NCI-H2227 treated with DMSO at 0.1 percent for 48 hours (cell line): ENCODE measurements around the gene NRF1.
"Not testable (repeated sequence)": the region's sequence is repeated elsewhere in the genome, so short reads cannot be mapped to it uniquely, and the experiment has no call there.

Source experiments
- DNase-seq: peaks from one replicate; lab custom pipeline; 2025; lab: John Stamatoyannopoulos, UW

The NRF1 gene

GRCh38 chr7:129649128-129649690, 37.7 kb downstream of the NRF1 start:
- DNase-seq, result no peak

DNA sequence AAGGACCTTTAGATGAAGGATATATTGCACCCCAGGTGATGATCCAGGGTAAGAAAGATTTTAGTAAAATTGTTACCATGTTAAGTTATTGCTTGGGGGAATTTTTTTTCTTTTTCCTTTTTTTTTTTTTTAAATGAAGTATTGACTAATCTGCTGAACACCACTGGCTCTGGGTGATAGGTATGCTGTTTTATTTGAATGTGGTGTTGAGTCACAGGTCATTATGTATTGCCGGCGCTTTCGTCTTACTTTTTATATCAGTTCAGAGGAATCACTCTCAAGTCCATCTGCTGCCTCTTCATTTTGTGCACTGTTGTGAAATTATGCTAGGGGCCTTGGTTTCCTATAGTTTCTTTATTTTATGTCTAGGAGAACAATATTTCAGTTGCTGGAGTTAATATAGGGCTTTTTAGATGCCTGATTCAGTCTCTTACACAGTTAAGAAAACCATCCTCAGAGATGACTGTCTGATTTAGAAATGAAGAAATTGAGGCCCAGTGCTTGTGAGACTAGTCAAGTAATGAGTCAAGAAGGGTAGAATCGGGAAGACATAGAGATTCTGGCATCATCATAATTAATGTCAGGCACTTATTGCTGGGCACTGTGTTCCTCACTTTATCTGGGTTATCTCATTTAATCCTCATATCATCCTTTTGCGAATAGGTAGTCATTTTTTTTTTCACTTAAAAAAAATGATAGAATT, 38.7 kb downstream of the NRF1 start:
- no peak for DNase-seq

DNA sequence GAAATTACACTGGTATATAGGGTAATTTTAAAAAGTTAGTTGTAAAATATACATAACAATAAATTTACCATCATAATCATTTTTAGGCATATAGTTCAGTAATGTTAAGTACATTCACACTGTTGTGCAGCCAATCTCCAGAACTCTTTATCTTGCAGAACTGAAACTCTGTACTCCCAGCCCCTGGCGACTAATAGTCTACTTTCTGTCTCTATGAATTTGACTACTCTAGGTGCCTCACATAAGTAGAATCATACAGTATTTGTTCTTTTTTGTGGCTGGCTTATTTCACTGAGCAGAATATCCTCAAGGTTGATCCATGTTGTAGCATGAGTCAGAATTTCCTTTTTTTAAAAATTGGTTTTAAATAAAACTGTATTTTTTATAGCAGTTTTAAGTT, 41.4 kb downstream of the NRF1 start:
- DNase-seq, result no peak

DNA sequence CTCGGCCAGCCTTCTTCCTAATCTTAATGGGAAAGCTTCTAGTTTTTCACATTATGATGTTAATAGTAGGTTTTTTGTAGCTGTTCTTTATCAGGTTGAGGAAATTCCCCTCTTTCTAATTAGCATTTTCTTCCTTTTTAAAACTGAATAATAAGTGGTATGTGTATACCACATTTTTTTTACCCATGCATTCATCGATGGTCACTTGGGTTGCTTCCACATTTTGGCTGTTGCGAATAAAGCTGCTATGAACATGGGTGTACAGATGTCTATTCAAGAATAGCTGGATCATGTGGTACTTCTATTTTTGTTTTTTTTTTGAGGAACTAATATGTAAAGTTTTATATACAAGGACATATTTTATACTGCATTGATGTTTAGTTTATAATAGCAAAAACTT, 44.3 kb downstream of the NRF1 start:
- no peak for DNase-seq

DNA sequence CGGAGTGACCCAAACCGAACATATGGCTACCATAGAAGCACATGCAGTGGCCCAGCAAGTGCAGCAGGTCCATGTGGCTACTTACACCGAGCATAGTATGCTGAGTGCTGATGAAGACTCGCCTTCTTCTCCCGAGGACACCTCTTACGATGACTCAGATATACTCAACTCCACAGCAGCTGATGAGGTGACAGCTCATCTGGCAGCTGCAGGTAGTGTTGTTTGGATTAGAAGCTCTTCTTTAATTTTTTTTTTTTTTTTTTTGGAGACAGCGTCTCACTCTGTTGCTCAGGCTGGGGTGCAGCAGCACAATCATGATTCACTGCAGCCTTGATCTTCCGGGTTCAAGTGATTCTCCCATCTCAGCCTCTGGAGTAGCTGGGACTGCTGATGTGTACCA, 45.8 kb downstream of the NRF1 start:
- no peak for DNase-seq

- DNase-seq, result not testable (repeated sequence)
These were observed 48.4 kb downstream of the NRF1 start for GRCh38 chr7:129659907-129660306.

DNA sequence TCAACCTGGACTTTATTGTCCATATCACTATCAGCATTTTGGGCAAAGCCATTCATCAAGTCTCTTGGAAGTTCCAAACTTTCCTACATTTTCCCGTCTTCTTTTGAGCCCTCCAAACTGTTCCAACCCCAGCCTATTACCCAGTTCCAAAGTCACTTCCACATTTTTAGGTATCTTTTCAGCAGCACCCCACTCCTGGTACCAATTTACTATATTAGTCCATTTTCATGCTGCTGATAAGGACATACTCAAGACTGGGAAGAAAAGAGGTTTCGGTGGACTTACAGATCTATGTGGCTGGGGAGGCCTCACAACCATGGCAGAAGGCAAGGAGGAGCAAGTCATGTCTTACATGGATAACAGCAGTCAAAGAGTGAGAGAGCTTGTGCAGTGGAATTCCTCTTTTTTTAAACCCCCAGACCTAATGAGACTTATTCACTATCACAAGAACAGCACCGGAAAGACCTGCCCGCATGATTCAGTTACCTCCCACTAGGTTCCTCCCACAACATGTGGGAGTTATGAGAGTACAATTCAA, 50.2 kb downstream of the NRF1 start:
- DNase-seq, result no peak

GRCh38 chr7:129663240-129663639, 51.7 kb downstream of the NRF1 start:
- not testable (repeated sequence) for DNase-seq

DNA sequence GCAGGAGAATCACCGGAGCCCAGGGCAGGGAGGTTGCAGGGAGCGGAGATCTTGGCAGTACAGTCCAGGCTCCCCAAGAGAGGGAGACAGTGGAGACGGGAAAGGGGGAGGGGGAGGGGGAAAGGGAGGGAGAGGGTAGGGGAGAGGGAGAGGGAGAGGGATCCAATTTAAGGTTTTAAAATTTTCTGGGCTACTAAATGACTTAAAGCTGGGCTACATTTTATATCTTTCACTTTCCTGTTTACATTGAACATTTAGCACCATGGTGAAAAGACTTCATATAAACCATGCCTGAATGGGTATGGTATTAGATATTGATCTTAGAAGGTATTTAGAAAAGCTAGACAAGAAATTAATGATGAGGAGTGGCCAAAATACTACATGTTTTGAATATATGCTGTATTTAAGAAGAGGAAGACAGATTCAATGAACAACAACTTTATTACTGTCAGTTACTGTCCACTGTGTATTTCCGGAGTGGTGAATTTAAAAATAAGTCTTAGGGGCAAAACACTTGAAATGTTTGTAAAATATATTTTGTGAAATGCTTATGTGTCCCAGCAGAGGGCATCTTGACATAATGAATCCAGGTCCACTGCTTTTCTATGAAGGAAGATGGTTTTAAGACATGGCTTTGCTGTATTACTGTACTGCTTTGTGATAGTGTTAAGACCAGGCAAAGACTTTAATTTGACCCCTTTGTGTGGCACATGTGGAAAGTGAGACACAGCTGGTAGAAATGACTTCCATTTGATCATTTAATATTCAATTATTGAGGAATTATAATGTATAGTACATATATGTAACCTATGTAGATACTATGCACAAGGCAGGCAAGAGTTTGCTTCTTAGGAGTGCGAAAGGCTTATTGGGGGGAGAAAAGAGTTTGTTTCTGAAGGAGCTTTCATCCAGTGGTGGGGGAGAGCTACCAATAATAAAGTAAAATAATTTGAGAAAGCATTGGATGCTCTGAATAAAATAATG, 52.8 kb downstream of the NRF1 start:
- peak; percentile 64 for DNase-seq

DNA sequence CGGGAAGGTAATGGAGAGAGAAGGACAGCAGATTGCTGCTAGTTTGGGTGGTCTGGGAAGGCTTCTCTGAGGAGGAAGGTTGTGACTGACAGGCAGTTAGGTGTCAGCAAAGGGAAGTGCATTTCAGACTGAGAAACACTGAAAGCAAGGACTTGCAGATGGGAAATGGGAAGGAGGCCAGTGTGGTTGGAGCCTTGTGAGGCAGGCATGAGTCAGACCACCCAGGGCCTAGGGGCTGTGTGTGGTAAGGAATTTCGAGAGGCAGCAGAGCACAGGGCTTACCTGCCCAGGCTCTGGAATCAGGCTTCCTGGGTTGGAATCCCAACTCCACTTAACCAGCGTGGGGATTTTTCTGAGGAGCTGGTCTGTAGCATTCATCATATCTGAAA, 53.5 kb downstream of the NRF1 start:
- no peak for DNase-seq

DNA sequence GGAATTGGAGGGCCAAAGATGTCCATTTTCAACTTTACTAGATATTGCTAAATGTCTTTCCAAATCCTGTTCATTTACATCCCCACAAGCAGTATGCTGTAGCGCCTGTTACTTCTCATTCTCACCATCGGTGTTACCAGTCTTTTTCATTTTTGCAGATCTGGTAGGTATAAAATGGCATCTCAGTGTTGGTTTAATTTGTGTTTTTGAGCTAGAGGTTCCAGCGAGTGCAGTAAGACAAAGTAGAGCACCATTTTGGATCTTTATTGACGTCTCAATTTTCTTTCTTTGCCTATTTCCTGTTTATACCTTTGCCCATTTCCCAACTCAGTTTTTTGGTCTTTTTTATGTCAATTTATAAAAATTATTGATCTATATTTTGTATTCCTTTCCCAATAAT, 55.6 kb downstream of the NRF1 start:
- no peak for DNase-seq

GRCh38 chr7:129667551-129667950, 56.0 kb downstream of the NRF1 start:
- DNase-seq, result no peak

- DNase-seq, result no peak
These were observed 58.4 kb downstream of the NRF1 start for GRCh38 chr7:129669901-129670300.

- DNase-seq, result no peak
These were observed 59.1 kb downstream of the NRF1 start for GRCh38 chr7:129670656-129671055.

DNA sequence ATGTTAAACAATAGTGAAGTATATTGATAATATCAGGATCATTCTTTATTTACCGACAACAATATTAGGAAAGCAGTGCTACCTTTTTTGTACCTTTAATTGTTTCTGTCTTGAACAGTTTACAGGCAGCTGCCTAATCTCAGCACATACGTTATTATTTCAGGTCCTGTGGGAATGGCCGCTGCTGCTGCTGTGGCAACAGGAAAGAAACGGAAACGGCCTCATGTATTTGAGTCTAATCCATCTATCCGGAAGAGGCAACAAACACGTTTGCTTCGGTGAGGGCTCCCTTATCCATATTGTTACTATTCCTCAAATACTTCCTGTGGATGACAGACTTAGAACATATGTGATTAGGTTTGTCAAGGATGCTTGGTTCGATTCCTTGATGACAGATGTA, 59.7 kb downstream of the NRF1 start:
- DNase-seq, result peak; percentile 22

DNA sequence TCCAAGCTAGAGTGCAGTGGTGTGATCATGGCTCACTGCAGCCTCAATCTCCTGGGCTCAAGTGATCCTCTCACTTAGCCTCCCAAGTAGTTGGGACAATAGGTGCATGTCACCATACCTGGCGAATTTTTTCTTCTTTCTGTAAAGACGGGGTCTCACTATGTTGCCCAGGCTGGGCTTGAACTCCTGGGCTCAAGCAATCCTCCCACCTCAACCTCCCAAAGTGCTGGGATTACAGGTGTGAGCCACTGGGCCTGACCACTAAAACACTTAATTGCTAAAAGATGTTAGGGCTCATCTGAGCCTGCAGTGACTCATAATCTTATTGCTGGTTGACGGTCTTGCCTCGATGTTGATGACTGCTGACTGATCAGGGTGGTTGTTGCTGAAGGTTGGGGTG, 63.0 kb downstream of the NRF1 start:
- not testable (repeated sequence) for DNase-seq

DNA sequence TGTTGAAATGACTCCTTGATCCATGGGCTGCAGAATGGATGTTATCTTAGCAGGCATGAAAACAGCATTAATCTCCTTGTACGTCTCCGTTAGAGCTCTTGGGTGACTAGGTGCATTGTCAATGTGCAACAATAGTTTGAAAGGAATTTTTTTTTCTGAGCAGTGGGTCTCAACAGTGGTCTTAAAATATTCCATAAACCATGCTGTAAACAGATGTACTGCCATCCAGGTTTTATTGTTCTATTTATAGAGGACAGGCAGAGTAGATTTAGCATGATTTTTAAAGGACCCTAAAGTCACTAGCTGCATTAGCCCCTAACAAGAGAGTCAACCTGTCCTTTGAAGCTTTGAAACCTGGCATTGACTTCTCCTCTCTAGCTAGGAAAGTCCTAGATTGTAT, 64.0 kb downstream of the NRF1 start:
- no peak for DNase-seq

- DNase-seq, result no peak
These were observed 64.7 kb downstream of the NRF1 start for GRCh38 chr7:129676017-129676897.

- DNase-seq, result no peak
These were observed 66.3 kb downstream of the NRF1 start for GRCh38 chr7:129677796-129678195.

- peak; percentile 15 for DNase-seq
These were observed 67.1 kb downstream of the NRF1 start for GRCh38 chr7:129678606-129679005.

GRCh38 chr7:129680400-129680799, 68.9 kb downstream of the NRF1 start:
- no peak for DNase-seq

DNA sequence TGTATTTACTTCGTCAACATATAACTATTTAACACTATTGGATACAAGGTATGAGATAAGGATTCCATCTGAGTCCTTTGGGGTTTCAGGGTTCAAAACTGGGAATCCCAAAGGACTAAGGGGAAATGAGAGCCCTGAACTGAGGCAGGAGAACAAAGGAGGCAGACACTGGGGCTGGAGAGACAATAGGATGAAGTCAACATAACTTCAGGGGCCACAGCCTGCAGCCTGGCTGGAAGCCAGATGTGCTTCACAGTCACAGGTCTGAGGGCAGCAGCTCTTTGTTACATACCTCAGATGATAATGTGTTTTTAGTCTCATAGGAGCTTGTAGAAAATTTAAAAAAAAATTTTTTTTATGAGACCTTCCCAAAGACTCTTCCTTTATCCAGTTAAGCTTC, 73.3 kb downstream of the NRF1 start:
- DNase-seq, result no peak
